IPS DF 4.7 (cell line): ENCODE measurements around the gene OR5H15.
"Not testable (repeated sequence)": the region's sequence is repeated elsewhere in the genome, so short reads cannot be mapped to it uniquely, and the experiment has no call there.

Experiments
- DNase-seq: peaks from one replicate; pipeline ENCODE4 v3.0.0-alpha.2; 2013; ENCODE audit warnings: low spot score; ENCODE audit errors: extremely low read depth

The OR5H15 gene

GRCh38 chr3:98166396-98166795 is at the start of gene OR5H15:
Gene OR5H15 (plus strand): TSS chr3:98166696. CDS start chr3:98168700, 2,004 bp downstream.
- DNase-seq = no peak

- DNase-seq = no peak
Observed at GRCh38 chr3:98130421-98130820, 36.1 kb upstream of the OR5H15 start, which contains the start of gene OR5H1. Gene OR5H1 (plus strand): TSS chr3:98130721. CDS start chr3:98132698, 1,977 bp downstream.

GRCh38 chr3:98136631-98137030 is 29.9 kb upstream of the OR5H15 start:
- DNase-seq = no peak

GRCh38 chr3:98137826-98138557 is 28.5 kb upstream of the OR5H15 start:
- DNase-seq = not testable (repeated sequence)

- DNase-seq = no peak
Observed at GRCh38 chr3:98140531-98140930, 26.0 kb upstream of the OR5H15 start.

- DNase-seq = no peak
Observed at GRCh38 chr3:98147179-98147578, 19.3 kb upstream of the OR5H15 start, which contains the start of gene OR5H14. Gene OR5H14 (plus strand): TSS chr3:98147479. CDS start chr3:98149386, 1,907 bp downstream.

- DNase-seq = no peak
Observed at GRCh38 chr3:98148751-98149150, 17.7 kb upstream of the OR5H15 start.

- not testable (repeated sequence) for DNase-seq
Observed at GRCh38 chr3:98149456-98149855, 17.0 kb upstream of the OR5H15 start.

- DNase-seq = no peak
Observed at GRCh38 chr3:98151241-98151640, 15.3 kb upstream of the OR5H15 start.

GRCh38 chr3:98171071-98171470 is 4.6 kb downstream of the OR5H15 start:
- DNase-seq = no peak

- DNase-seq = no peak
Observed at GRCh38 chr3:98172621-98173020, 6.1 kb downstream of the OR5H15 start.

GRCh38 chr3:98180319-98180890 is 13.9 kb downstream of the OR5H15 start:
- DNase-seq = no peak

- no peak for DNase-seq
Observed at GRCh38 chr3:98182196-98182595, 15.7 kb downstream of the OR5H15 start.

- no peak for DNase-seq
Observed at GRCh38 chr3:98185180-98185579, 18.7 kb downstream of the OR5H15 start.

GRCh38 chr3:98188545-98188944 is 22.0 kb downstream of the OR5H15 start:
- DNase-seq = no peak

GRCh38 chr3:98190911-98191310 is 24.4 kb downstream of the OR5H15 start:
- DNase-seq = not testable (repeated sequence)

- DNase-seq = not testable (repeated sequence)
Observed at GRCh38 chr3:98196293-98196692, 29.8 kb downstream of the OR5H15 start.

GRCh38 chr3:98199020-98199419 is 32.5 kb downstream of the OR5H15 start:
- DNase-seq = no peak

GRCh38 chr3:98209244-98209643 is 42.7 kb downstream of the OR5H15 start:
- no peak for DNase-seq

- no peak for DNase-seq
Observed at GRCh38 chr3:98213276-98213675, 46.8 kb downstream of the OR5H15 start.

GRCh38 chr3:98215051-98215450 is 48.6 kb downstream of the OR5H15 start:
- DNase-seq = no peak
